H1 (cell line): ENCODE measurements around the gene ENKD1. TPM values are rescaled to one million over a fixed set of nuclear protein-coding genes. Genes with fewer than 3 reads are reported as not detected.

Experiments used
- SIN3A ChIP-seq, 2 experiments: IDR thresholded peaks in 1 of 2; conservative IDR thresholded peaks in 1 of 2; 2 replicates each; pipeline ENCODE4 v1.6.1; 2011 to 2012; ENCODE audit warnings: low read length in 2 of 2, improper control_type of control experiment in 1 of 2, low read depth in 1 of 2, mild to moderate bottlenecking in 1 of 2
- polyA plus RNA-seq, 7 experiments: library from polyadenylated mRNA; depleted of rRNA in 3 of 7; stranded (reverse) in 5 of 7; unstranded in 2 of 7; fragments of >200 nt in 5 of 7; fragments of 200-250 nt in 2 of 7; gene quantifications; 1 replicate in 5 of 7; 2 replicates in 1 of 7; 4 replicates in 1 of 7; pipeline versions ENCODE4 v1.2.1 to v1.2.3, GENCODE V29; 2011 to 2013; ENCODE audit warnings: missing spikeins in 2 of 7, mixed read lengths in 2 of 7
- total RNA-seq: library from RNA; stranded (reverse); fragmentation: NEBNext Ultra II Directional; extraction: Animal tissue kit (Norgen Biotek cat#: 25700); gene quantifications from 2 replicates; pipeline ENCODE4 v1.2.1, GENCODE V29; 2021

The ENKD1 gene
- total and polyA plus RNA-seq, 2 of the 8 experiments (the other 6 are each of a cell fraction or from before 2014, with no cell fraction given), result 12.9 to 16.1 TPM

DNA sequence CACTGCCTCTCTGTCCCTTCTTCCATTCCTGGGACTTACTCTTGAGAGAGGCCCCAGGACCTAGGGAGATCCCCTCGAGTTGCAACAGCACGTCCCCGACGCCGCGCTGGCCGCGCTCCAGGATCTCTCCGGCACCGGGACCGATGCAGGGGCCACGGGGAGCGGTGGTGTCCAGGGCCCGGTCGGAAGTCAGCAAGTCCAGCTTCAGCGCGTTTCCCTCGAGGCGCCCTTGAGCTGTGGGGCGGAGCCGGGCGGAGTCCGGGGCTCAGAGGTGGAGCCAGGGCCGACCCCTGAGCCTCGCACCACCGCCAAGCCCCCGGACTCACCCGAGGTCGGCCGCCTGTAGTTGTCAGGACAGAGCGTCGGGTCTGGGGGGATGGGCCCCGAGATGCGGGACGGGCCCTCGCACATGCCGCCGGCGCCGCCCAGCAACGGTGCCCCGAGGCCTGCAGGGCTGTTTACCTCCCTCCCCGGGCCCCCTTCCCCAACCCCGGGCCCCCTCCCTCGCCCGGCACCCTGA, 458 bp downstream of the ENKD1 start (continued):
- TF ChIP-seq SIN3A (conservative IDR thresholded peaks at IDR 0.05 in 1 of 2, IDR thresholded peaks at IDR 0.05 in 1 of 2; ENCODE audit: low read depth in 1 of 2, low read length in 2 of 2), result peak in 1 of 2 experiments; percentile 15; a peak in 1 of 4 replicates
